ENCODE results near the gene STX2. TPM values are rescaled to one million over a fixed set of nuclear protein-coding genes. Genes with fewer than 3 reads are reported as not detected.

Gene STX2
- total RNA-seq, 1 experiment from 2014 or later = 19.0 TPM

DNA sequence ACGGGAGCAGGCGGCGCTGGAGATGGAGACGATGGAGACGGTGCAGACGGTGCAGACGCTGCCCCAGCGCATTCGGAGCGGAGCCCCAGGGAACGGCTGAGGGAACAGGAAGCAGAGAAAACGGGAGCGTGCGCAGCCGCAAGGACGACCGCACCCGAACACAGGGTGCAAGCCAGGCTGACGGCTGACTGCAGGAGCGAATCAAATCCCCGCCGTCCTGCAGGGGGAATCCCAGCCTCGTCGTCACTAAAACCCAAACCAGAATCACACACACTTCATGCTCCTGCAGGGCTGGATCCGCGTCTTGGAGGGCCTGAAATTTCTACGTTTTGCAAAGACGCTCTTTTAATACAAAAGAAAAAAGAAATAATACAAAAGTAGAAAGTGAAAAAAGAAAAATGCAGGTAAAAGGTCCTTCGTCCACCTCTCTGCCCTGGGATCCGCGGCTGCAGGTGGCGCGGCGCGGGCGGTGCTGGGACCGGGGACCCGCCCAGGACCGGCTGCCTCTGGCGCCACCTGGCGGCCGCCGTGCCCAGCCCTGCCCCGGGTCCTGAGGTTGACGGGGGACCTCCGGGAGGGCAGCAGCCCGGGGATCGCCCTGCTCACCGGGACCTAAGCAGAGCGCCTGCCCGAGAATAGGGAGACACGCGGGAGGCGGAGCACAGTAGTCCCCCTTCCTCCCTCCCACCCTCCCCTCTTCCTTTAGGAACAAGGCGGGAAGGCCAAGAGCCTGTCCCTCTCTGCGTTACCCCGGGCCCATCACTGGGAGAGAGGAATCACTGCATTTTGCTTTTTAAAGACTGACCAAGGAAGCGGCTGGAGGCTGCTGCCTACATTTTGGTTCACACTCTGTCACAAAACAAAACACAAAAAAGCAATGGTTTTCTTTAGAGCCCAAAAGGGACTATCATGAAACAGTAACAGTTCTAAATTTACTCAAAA is 20.1 kb downstream of the STX2 start:
- Mint-ChIP-seq H3K4me1 (ENCODE audit: insufficient read depth, unreplicated experiment) (peaks cover 4% of the 10 kb centered on the region), H3K36me3 (ENCODE audit: insufficient read depth, unreplicated experiment) (peaks cover 25% of the 10 kb centered on the region), H3K27ac (ENCODE audit: low read depth, unreplicated experiment) (peak overlapping the region; percentile 49), H3K4me3 (ENCODE audit: unreplicated experiment) (peak overlapping the region; percentile 69), H3K27me3 (ENCODE audit: insufficient read depth, unreplicated experiment) (no peaks in the 10 kb centered on the region), H3K9me3 (ENCODE audit: unreplicated experiment) (no peaks in the 10 kb centered on the region)
- ChIA-PET POLR2A (no interaction called here), CTCF (interaction anchor here (0.6 to 1.9 kb wide), 11 partner anchors 9 to 421 kb away, joined by 3 to 10 read pairs (median 4); no protein-coding TSS in a partner anchor)
- TF ChIP-seq, protein P1, sequence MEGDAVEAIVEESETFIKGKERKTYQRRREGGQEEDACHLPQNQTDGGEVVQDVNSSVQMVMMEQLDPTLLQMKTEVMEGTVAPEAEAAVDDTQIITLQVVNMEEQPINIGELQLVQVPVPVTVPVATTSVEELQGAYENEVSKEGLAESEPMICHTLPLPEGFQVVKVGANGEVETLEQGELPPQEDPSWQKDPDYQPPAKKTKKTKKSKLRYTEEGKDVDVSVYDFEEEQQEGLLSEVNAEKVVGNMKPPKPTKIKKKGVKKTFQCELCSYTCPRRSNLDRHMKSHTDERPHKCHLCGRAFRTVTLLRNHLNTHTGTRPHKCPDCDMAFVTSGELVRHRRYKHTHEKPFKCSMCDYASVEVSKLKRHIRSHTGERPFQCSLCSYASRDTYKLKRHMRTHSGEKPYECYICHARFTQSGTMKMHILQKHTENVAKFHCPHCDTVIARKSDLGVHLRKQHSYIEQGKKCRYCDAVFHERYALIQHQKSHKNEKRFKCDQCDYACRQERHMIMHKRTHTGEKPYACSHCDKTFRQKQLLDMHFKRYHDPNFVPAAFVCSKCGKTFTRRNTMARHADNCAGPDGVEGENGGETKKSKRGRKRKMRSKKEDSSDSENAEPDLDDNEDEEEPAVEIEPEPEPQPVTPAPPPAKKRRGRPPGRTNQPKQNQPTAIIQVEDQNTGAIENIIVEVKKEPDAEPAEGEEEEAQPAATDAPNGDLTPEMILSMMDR (IDR thresholded peaks at IDR 0.05; ENCODE audit: unreplicated experiment) = peak; percentile 83
- intact Hi-C loops (cut with micrococcal nuclease) = loop anchor here (1.0 kb wide), 1 partner anchor 58 kb away; no protein-coding TSS in a partner anchor
- BruUV-seq (replicated peaks) = no TSS peak
- DNase-seq (ENCODE audit: unreplicated experiment) = peak; percentile 36

DNA sequence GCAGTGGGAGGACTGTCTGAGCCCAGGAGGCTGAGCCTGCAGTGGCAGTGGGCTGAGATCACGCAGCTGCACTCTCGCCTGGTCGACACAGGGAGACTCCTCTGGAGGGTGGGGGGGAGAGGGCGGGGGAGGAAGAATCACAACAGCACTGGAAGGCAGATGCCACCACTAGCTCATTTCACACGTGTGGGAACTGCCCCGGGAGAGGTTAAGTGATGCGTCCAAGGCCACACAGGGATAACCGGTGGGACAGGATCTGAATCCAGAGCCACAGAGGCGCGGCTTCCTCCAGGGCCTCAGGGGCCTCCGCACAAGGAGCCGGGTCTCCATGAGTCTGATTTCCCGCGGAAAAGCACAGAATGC is 20.8 kb downstream of the STX2 start:
- Mint-ChIP-seq H3K27ac (ENCODE audit: low read depth, unreplicated experiment) (peak overlapping the region; percentile 49), H3K27me3 (ENCODE audit: insufficient read depth, unreplicated experiment) (no peaks in the 10 kb centered on the region), H3K36me3 (ENCODE audit: insufficient read depth, unreplicated experiment) (peaks cover 28% of the 10 kb centered on the region), H3K4me1 (ENCODE audit: insufficient read depth, unreplicated experiment) (peaks cover 4% of the 10 kb centered on the region), H3K4me3 (ENCODE audit: unreplicated experiment) (peak overlapping the region; percentile 69), H3K9me3 (ENCODE audit: unreplicated experiment) (no peaks in the 10 kb centered on the region)
- intact Hi-C loops (cut with micrococcal nuclease) = no loop called here
- DNase-seq (ENCODE audit: unreplicated experiment) = no peak
- TF ChIP-seq, protein P1 (IDR thresholded peaks at IDR 0.05; ENCODE audit: unreplicated experiment) = no peak
- no TSS peak for BruUV-seq (replicated peaks)
- POLR2A ChIA-PET = no interaction called here
- CTCF ChIA-PET = interaction anchor here (0.5 to 1.3 kb wide), 6 partner anchors 11 to 57 kb away, joined by 3 to 7 read pairs (median 4); no protein-coding TSS in a partner anchor

DNA sequence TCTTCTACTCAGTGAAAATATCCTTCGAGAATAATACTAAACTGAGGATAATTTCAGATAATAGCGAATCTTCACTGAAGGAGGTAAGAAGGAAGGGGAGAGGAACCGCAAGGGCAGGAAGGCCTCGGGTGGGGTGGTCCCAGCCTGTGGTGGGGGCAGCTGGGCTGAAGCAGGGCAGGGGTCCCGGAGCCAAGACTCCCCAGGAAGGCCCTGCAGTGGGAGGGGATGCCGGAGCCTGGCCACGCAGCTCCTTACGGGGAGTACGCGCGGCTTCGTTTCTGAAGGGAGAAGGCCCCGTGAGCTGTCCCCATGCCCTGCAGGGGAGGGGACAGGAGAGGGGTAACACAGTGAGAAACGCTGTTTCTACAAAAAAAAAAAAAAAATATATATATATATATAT is 21.2 kb downstream of the STX2 start:
- no peaks in the 10 kb centered on the region for H3K27me3 Mint-ChIP-seq (ENCODE audit: insufficient read depth, unreplicated experiment)
- H3K4me1 Mint-ChIP-seq (ENCODE audit: insufficient read depth, unreplicated experiment) = peaks cover 4% of the 10 kb centered on the region
- no peaks in the 10 kb centered on the region for H3K9me3 Mint-ChIP-seq (ENCODE audit: unreplicated experiment)
- TF ChIP-seq, protein P1 (IDR thresholded peaks at IDR 0.05; ENCODE audit: unreplicated experiment) = no peak
- H3K4me3 Mint-ChIP-seq (ENCODE audit: unreplicated experiment) = no peak overlapping the region
- intact Hi-C loops (cut with micrococcal nuclease) = no loop called here
- no peak for DNase-seq (ENCODE audit: unreplicated experiment)
- no TSS peak for BruUV-seq (replicated peaks)
- H3K36me3 Mint-ChIP-seq (ENCODE audit: insufficient read depth, unreplicated experiment) = peaks cover 31% of the 10 kb centered on the region
- no peak overlapping the region for H3K27ac Mint-ChIP-seq (ENCODE audit: low read depth, unreplicated experiment)
- ChIA-PET CTCF (interaction anchor here (0.5 to 1.3 kb wide), 7 partner anchors 12 to 57 kb away, joined by 3 to 7 read pairs (median 4); no protein-coding TSS in a partner anchor), POLR2A (no interaction called here)

DNA sequence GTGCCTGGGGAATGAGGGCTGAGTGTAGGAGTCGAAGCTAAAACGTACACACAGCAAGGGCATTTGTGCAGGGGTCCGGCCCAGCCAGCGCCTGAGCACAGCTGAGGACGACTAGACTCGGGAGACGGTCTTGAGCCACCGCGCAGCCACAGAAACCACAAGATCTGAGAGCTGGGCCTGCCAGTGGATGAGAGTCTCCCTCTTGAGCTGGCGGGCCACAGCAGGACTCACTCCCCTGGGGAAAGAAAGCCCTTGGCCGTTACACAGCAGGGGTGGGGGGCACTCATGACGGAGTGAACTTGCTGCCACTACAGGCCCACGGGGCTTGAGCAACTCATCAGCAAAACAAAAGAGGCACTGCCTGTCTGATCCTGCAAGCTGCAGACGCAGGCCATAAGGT is 23.0 kb downstream of the STX2 start:
- no peaks in the 10 kb centered on the region for H3K27me3 Mint-ChIP-seq (ENCODE audit: insufficient read depth, unreplicated experiment)
- TF ChIP-seq, protein P1 (IDR thresholded peaks at IDR 0.05; ENCODE audit: unreplicated experiment) = no peak
- no peak for DNase-seq (ENCODE audit: unreplicated experiment)
- intact Hi-C loops (cut with micrococcal nuclease) = no loop called here
- no peaks in the 10 kb centered on the region for H3K9me3 Mint-ChIP-seq (ENCODE audit: unreplicated experiment)
- H3K36me3 Mint-ChIP-seq (ENCODE audit: insufficient read depth, unreplicated experiment) = peaks cover 35% of the 10 kb centered on the region
- POLR2A ChIA-PET = no interaction called here
- no peak overlapping the region for H3K4me3 Mint-ChIP-seq (ENCODE audit: unreplicated experiment)
- peaks cover 4% of the 10 kb centered on the region for H3K4me1 Mint-ChIP-seq (ENCODE audit: insufficient read depth, unreplicated experiment)
- no peak overlapping the region for H3K27ac Mint-ChIP-seq (ENCODE audit: low read depth, unreplicated experiment)
- BruUV-seq (replicated peaks) = no TSS peak
- CTCF ChIA-PET = interaction anchor here (0.7 to 1.4 kb wide), 3 partner anchors 10 to 1879 kb away, joined by 3 to 9 read pairs (median 5); no protein-coding TSS in a partner anchor

All from MCF 10A (cell line).